Common myeloid progenitor, CD34-positive (primary cell): ENCODE measurements around the gene MIAT.

Source experiments
- CTCF ChIA-PET: fragments of 350-600 bp; sonication (Branson Sonifier 250); formaldehyde crosslinking; loops from one replicate; lab custom pipeline; 2021; ENCODE audit warnings: antibody characterized with exemption; lab: Charles Lee
- POLR2A ChIA-PET: fragments of 350-600 bp; sonication (Branson Sonifier 250); formaldehyde crosslinking; loops from one replicate; lab custom pipeline; 2021; ENCODE audit warnings: antibody characterized with exemption; lab: Charles Lee
- DNase-seq, 3 donors: peaks; one replicate each; pipeline versions ENCODE4 v3.0.0 to v3.0.0-alpha.2; 2013
- H3K27ac ChIP-seq, 2 experiments: 1 replicate in 1 of 2; 2 replicates in 1 of 2; pipeline ENCODE4 v1.7.0; 2013; ENCODE audit warnings: inconsistent platforms in 2 of 2, low read length in 2 of 2, mild to moderate bottlenecking in 2 of 2, low read depth in 1 of 2, moderate library complexity in 1 of 2; ENCODE audit not compliant: severe bottlenecking in 2 of 2, insufficient read depth in 1 of 2, poor library complexity in 1 of 2
- H3K27me3 ChIP-seq, 5 experiments: replicated peaks in 2 of 5; 1 replicate in 3 of 5; 2 replicates in 2 of 5; pipeline versions ENCODE4 v1.6.1 to v1.7.0; 2013; ENCODE audit warnings: low read length in 4 of 5, mild to moderate bottlenecking in 2 of 5, moderate library complexity in 2 of 5, inconsistent platforms in 1 of 5; ENCODE audit not compliant: insufficient read depth in 5 of 5, control insufficient read depth in 4 of 5
- H3K36me3 ChIP-seq, 4 experiments: 1 replicate in 2 of 4; 2 replicates in 2 of 4; pipeline versions ENCODE4 v1.6.1 to v1.7.0; 2013; ENCODE audit warnings: low read length in 3 of 4, control low read depth in 1 of 4, mild to moderate bottlenecking in 1 of 4; ENCODE audit not compliant: control insufficient read depth in 4 of 4, insufficient read depth in 4 of 4
- H3K4me1 ChIP-seq, 4 experiments: 1 replicate in 3 of 4; 2 replicates in 1 of 4; pipeline versions ENCODE4 v1.6.1 to v1.7.1; 2013; ENCODE audit warnings: low read length in 3 of 4, mild to moderate bottlenecking in 3 of 4, control low read depth in 1 of 4, inconsistent platforms in 1 of 4, moderate library complexity in 1 of 4; ENCODE audit not compliant: control insufficient read depth in 4 of 4, insufficient read depth in 4 of 4; ENCODE audit errors: control extremely low read depth in 1 of 4
- H3K4me3 ChIP-seq, 7 experiments: 1 replicate in 4 of 7; 2 replicates in 3 of 7; pipeline versions ENCODE4 v1.5.1 to v1.7.0; 2013; ENCODE audit warnings: mild to moderate bottlenecking in 7 of 7, low read length in 6 of 7, moderate library complexity in 6 of 7, inconsistent platforms in 2 of 7, low read depth in 2 of 7, control low read depth in 1 of 7; ENCODE audit not compliant: insufficient read depth in 4 of 7, control insufficient read depth in 1 of 7; ENCODE audit errors: extremely low read depth in 1 of 7
- H3K9me3 ChIP-seq, 5 experiments: 1 replicate in 4 of 5; 2 replicates in 1 of 5; pipeline versions ENCODE4 v1.6.1 to v1.7.1; 2013; ENCODE audit warnings: low read length in 4 of 5, mild to moderate bottlenecking in 2 of 5, inconsistent platforms in 1 of 5, low read depth in 1 of 5, moderate library complexity in 1 of 5; ENCODE audit not compliant: control insufficient read depth in 4 of 5, insufficient read depth in 2 of 5; ENCODE audit errors: control extremely low read depth in 1 of 5
- WGBS: methylation state at CpG from one replicate; pipeline ENCODE4 v1.1.5; 2013; ENCODE audit not compliant: insufficient coverage; 5-methylcytosine and 5-hydroxymethylcytosine counted together

MIAT gene

GRCh38 chr22:26718488-26718887, 61.1 kb downstream of the MIAT start:
- POLR2A ChIA-PET: no interaction called here

DNA sequence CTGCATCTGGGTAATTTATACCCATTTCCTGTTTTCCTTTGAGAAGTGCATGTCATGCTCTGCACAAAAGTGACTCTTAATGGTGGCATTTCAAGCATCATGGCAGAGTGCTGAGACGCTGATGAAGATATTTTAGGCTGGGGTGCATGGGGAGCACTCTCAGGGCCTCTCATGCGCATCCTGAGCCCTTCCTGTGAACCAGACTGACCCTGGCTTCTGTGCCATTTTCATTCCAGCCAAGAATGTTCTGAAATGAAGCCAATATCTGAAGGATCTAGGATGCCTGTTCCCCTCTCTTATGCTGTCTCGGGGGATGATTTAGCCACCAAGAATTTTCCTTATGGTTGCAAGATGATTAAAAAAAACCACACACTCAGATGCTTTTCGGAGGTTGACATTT, 61.5 kb downstream of the MIAT start:
- no peak overlapping the region for H3K27ac ChIP-seq
- ChIA-PET CTCF (interaction anchor here (1.0 kb wide), 1 partner anchor 379 kb away, joined by 3 read pairs; no protein-coding TSS in a partner anchor), POLR2A (no interaction called here)
- 76% methylated on average over 4 of the region's 4 CpGs for WGBS
- no peaks in the 10 kb centered on the region for H3K9me3 ChIP-seq
- H3K4me3 ChIP-seq: no peak overlapping the region
- peak in 1 of 3 donors; percentile 10 for DNase-seq
- H3K4me1 ChIP-seq: peaks cover 0 to 4% (median 2%) of the 10 kb centered on the region in 4 experiments
- H3K27me3 ChIP-seq: no peaks in the 10 kb centered on the region
- H3K36me3 ChIP-seq: peaks cover 0 to 23% (median 10%) of the 10 kb centered on the region in 4 experiments

More at GRCh38 chr22:26718488-26718887, 61.1 kb downstream of the MIAT start:
- no peak for DNase-seq
- Histone ChIP-seq H3K27me3 (no peaks in the 10 kb centered on the region), H3K4me3 (no peak overlapping the region), H3K4me1 (peaks cover 0 to 4% (median 2%) of the 10 kb centered on the region in 4 experiments), H3K27ac (no peak overlapping the region), H3K36me3 (peaks cover 0 to 21% (median 10%) of the 10 kb centered on the region in 4 experiments), H3K9me3 (no peaks in the 10 kb centered on the region)
- 100% methylated on average over 3 of the region's 5 CpGs for WGBS
- CTCF ChIA-PET: interaction anchor here (0.7 to 1.0 kb wide), 2 partner anchors 13 to 378 kb away, joined by 3 read pairs; no protein-coding TSS in a partner anchor

- peaks cover 0 to 26% (median 9%) of the 10 kb centered on the region in 4 experiments for H3K36me3 ChIP-seq
- H3K4me1 ChIP-seq: peaks cover 0 to 4% (median 2%) of the 10 kb centered on the region in 4 experiments
- H3K27me3 ChIP-seq: no peaks in the 10 kb centered on the region
- DNase-seq: no peak
- POLR2A ChIA-PET: no interaction called here
- H3K4me3 ChIP-seq: no peak overlapping the region
- 100% methylated on average over 2 of the region's 3 CpGs for WGBS
- no peak overlapping the region for H3K27ac ChIP-seq
- CTCF ChIA-PET: no interaction called here
- no peaks in the 10 kb centered on the region for H3K9me3 ChIP-seq
Observed at GRCh38 chr22:26722159-26722558, 64.8 kb downstream of the MIAT start.

DNA sequence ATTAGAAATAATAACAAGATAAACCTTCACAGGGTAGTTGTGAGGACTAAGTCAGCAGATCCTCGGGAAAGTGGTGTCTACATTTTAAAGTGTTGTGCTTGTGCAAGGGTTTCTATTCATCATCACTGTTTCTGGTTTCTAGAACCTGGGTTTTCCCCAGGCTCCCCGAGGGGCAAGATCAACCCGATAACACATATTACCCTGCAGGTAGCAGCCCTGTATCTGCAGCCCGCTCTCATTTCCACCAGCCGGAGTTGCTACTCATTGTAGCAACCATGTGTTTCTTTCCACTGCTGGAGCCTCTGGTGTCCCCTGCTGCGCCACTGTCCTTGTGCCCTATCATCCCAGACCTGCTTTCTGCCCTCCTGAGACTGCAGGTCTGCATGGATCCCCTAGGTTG, 67.0 kb downstream of the MIAT start:
- Histone ChIP-seq H3K4me3 (no peak overlapping the region), H3K36me3 (peaks cover 0 to 24% (median 8%) of the 10 kb centered on the region in 4 experiments), H3K4me1 (no peaks in the 10 kb centered on the region), H3K27me3 (no peaks in the 10 kb centered on the region), H3K9me3 (no peaks in the 10 kb centered on the region), H3K27ac (no peak overlapping the region)
- 98% methylated on average over 5 of the region's 6 CpGs for WGBS
- ChIA-PET POLR2A (no interaction called here), CTCF (no interaction called here)
- no peak for DNase-seq

DNA sequence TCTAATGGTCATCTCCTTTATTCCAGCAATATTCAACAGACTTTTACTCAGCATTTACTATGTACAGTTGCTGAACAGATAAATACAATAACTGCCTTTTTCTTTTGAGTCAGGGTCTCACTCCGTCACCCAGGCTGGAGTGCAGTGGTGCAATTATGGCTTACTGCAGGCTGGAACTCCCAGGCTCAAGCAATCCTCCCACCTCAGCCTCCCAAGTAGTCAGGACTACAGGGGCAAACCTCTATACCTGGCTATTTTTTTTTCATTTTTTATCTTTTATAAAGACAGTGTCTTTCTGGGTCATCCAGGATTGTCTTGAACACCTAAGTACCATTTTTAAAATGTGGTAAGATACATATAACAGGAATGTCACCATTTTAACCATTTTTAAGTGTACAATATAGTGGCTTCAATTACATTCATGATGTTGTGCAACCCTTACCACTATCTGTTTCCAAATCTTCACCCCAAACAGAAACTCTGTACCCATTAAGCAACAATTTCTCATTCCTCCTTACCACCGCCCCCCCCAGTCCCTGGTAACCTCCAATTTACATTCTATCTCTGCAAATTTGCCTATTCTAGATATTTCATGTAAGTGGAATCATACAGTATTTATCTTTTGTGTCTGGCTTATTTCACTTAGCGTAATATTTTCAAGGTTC, 67.8 kb downstream of the MIAT start:
- Histone ChIP-seq H3K9me3 (no peaks in the 10 kb centered on the region), H3K36me3 (peaks cover under 1 to 23% (median 7%) of the 10 kb centered on the region in 4 experiments), H3K27ac (no peak overlapping the region), H3K4me3 (no peak overlapping the region), H3K4me1 (no peaks in the 10 kb centered on the region), H3K27me3 (no peaks in the 10 kb centered on the region)
- CTCF ChIA-PET: no interaction called here
- peak in 2 of 3 donors; percentile 8 to 13 for DNase-seq
- 90% methylated on average over 1 of the region's 3 CpGs for WGBS
- POLR2A ChIA-PET: no interaction called here
